ENCODE measurements around the gene LRRC32. TPM values are rescaled to one million over a fixed set of nuclear protein-coding genes. Genes with fewer than 3 reads are reported as not detected.

Gene LRRC32
- total RNA-seq, 2 experiments from 2014 or later = 7.1 to 7.4 TPM

DNA sequence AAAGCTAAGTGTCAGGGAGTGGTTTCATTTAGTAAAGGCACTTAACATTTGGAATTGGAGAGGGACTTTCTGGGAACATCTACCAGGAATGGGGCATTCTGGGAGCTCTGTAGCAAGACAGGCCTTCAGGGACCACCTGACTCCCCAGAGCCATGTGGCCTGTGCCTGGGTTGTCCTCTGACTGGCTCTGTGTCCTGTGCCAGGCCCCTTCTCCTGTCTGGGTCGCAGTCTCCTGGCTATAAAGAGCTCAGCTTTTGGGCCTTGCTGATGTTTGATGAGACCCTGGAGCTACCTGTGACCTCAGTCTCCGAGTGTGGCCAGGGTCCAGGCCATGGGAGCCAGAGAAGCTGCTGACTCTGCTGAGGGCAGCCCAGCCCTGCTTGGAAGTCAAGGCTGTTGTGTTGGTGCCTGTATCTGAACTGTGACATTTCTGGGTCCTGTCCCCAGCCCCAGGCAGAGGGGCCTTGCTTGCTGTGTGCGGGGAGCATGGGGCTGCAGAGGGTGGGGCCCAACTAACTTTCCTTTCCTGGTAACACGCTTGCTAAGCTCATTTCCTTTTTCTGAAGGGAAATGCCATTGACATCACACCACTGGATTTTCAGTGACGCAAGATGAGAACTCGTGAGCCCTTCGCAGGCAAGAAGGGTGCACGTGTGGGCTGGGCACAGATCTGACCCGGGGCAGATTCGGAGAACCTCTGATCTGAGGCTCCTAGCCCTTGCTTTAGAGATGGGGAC lies 41.3 kb downstream of the LRRC32 start:
- Mint-ChIP-seq H3K9me3 (peaks cover 23% of the 10 kb centered on the region), H3K36me3 (ENCODE audit: low read depth) (peaks cover 25% of the 10 kb centered on the region), H3K27me3 (peaks cover 22% of the 10 kb centered on the region), H3K27ac (peak overlapping the region; percentile 81), H3K4me1 (peaks cover 61% of the 10 kb centered on the region), H3K4me3 (no peak overlapping the region)
- peak; percentile 50 for DNase-seq
- ChIA-PET POLR2A (interaction anchor here (1.0 to 1.1 kb wide), 2 partner anchors 44 to 62 kb away, joined by 3 read pairs; no protein-coding TSS in a partner anchor), CTCF (interaction anchor here (0.6 to 1.0 kb wide), 3 partner anchors 9 to 1825 kb away, joined by 3 read pairs; no protein-coding TSS in a partner anchor)

DNA sequence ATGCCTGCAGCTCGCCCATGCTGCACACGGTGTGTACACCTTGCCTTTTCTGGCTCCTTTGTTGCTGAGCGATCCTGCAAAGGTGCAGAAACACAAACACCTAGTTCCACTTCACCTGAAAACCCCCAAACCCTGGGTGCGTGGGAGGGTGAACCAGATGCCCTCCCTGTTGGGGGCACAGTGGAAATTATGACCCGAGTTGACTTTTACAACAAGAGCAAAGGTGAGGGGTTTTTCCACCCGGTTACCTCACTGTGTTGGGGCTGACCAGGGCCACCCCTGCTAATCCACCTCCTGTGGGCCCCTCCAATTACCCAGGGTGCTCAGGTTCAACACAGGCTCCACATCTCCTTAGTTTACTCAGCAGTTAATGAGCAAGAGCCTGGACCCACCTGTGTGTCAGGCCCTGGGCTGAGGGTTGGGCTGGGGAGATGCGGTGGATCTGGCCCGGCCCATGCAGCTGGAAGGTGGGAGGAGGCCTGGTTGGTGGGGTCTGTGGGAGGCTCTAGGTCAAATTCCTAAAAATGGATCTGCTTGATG lies 42.1 kb downstream of the LRRC32 start:
- ChIA-PET CTCF (no interaction called here), POLR2A (interaction anchor here (1.0 to 1.1 kb wide), 2 partner anchors 45 to 62 kb away, joined by 3 read pairs; no protein-coding TSS in a partner anchor)
- H3K36me3 Mint-ChIP-seq (ENCODE audit: low read depth) = peaks cover 25% of the 10 kb centered on the region
- H3K4me1 Mint-ChIP-seq = peaks cover 61% of the 10 kb centered on the region
- DNase-seq = no peak
- H3K4me3 Mint-ChIP-seq = no peak overlapping the region
- peaks cover 17% of the 10 kb centered on the region for H3K27me3 Mint-ChIP-seq
- peak overlapping the region; percentile 66 for H3K27ac Mint-ChIP-seq
- H3K9me3 Mint-ChIP-seq = peaks cover 25% of the 10 kb centered on the region

DNA sequence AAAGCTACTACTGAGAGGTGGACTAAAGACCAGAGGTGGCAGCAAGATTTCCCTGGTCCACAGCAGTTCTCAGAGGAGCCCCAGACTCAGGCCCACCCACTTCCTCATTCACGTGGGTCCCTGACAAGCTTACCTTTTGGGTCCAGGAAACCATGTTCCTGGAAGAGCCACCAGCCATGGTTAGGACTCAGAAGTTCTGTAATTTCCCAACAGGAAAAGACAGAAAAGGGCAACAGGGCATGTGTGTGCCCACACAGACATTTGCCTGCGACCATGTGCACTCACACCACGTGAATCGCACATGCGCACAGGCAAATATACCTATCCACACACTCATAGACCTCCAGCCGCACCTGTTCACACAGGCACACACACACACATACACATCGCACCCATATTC lies 42.9 kb downstream of the LRRC32 start:
- CTCF ChIA-PET = no interaction called here
- DNase-seq = peak; percentile 21
- POLR2A ChIA-PET = no interaction called here
- H3K27me3 Mint-ChIP-seq = peaks cover 20% of the 10 kb centered on the region
- H3K9me3 Mint-ChIP-seq = peaks cover 25% of the 10 kb centered on the region
- H3K4me3 Mint-ChIP-seq = no peak overlapping the region
- peak overlapping the region; percentile 46 for H3K27ac Mint-ChIP-seq
- peaks cover 59% of the 10 kb centered on the region for H3K4me1 Mint-ChIP-seq
- peaks cover 25% of the 10 kb centered on the region for H3K36me3 Mint-ChIP-seq (ENCODE audit: low read depth)

DNA sequence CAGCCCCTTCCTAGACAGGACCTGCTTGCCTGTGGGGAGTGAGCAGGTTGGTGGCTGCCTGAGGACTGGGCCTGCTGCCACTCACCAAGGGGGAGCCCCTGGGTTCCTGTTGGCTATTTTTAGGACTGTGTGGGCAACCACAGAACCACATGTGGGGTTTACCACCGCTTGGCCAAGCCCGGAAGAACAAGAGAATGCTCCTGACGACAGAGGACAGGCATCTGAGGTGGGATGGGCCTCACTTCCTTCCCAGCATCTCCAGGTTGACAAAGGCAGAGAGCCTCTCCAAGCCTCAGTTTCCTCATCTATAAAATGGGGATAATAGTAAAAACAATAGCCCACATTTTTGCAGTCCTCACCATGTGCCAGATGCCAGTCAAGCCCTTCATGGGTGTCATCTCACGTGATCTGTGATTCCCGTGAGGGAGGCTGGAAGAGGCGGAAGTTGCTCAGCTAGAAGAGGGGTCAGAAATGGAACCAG lies 43.6 kb downstream of the LRRC32 start:
- peaks cover 55% of the 10 kb centered on the region for H3K4me1 Mint-ChIP-seq
- H3K36me3 Mint-ChIP-seq (ENCODE audit: low read depth) = peaks cover 25% of the 10 kb centered on the region
- peaks cover 24% of the 10 kb centered on the region for H3K27me3 Mint-ChIP-seq
- H3K27ac Mint-ChIP-seq = peak overlapping the region; percentile 76
- peaks cover 25% of the 10 kb centered on the region for H3K9me3 Mint-ChIP-seq
- DNase-seq = peak; percentile 88
- ChIA-PET CTCF (no interaction called here), POLR2A (no interaction called here)
- peak overlapping the region; percentile 27 for H3K4me3 Mint-ChIP-seq

DNA sequence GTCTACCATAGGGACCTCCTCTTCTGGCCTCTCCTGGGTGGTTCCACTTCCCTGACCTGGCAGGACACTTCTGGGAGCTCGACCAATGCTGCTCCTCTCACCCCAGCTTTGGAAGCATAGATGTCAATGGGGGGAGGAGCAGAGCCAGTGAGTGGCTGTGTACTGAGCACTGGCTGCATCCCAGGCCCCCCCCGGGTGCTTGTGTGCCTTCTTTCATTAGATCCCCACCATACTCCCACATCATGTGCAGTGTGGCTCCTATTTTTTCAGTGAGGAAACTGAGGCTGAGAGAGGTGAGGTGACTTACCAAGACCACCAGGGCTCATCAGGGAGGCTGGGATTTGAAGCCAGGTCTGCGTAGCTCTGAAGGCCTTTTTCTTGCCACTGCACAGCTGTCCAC lies 44.3 kb downstream of the LRRC32 start:
- peak; percentile 16 for DNase-seq
- H3K4me3 Mint-ChIP-seq = no peak overlapping the region
- H3K27ac Mint-ChIP-seq = no peak overlapping the region
- H3K27me3 Mint-ChIP-seq = peaks cover 23% of the 10 kb centered on the region
- peaks cover 25% of the 10 kb centered on the region for H3K9me3 Mint-ChIP-seq
- H3K36me3 Mint-ChIP-seq (ENCODE audit: low read depth) = peaks cover 25% of the 10 kb centered on the region
- ChIA-PET POLR2A (no interaction called here), CTCF (no interaction called here)
- H3K4me1 Mint-ChIP-seq = peaks cover 53% of the 10 kb centered on the region

DNA sequence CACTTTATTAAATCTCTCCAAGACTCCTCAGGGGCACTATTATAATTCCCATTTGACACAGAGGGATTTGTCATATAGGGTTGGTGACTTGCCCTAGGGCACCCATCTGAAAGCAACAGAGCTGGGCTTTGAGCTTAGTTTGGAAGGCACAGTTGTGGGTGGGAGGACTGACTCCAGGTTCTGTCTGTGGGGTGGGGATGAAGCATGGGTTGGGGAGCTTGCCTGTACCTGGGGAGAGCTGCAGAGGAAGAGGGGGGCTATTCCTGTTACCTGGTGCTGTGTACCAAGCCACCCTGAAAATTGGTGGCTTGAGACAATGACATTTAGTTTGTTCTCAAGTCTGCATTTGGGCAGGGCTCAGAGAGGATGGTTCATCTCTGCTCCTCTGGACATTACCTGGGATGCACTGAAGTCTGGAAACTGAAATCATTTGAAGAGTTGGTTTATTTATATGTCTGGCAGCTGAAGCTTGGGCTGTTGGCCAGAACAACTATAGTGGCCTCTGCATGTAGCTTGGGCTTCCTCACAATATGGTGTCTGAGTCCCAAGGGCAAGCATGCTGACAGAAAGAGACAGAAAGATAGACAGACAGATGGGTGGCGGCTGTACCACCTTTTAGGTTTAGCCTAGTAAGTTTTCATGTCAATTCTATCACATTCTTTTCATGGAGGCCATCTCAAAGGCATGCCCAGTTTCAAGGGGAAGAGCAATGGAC lies 44.9 kb downstream of the LRRC32 start:
- H3K4me1 Mint-ChIP-seq = peaks cover 51% of the 10 kb centered on the region
- ChIA-PET POLR2A (no interaction called here), CTCF (no interaction called here)
- no peak overlapping the region for H3K27ac Mint-ChIP-seq
- H3K4me3 Mint-ChIP-seq = no peak overlapping the region
- H3K36me3 Mint-ChIP-seq (ENCODE audit: low read depth) = peaks cover 24% of the 10 kb centered on the region
- H3K27me3 Mint-ChIP-seq = peaks cover 25% of the 10 kb centered on the region
- DNase-seq = peak; percentile 9
- H3K9me3 Mint-ChIP-seq = peaks cover 25% of the 10 kb centered on the region

DNA sequence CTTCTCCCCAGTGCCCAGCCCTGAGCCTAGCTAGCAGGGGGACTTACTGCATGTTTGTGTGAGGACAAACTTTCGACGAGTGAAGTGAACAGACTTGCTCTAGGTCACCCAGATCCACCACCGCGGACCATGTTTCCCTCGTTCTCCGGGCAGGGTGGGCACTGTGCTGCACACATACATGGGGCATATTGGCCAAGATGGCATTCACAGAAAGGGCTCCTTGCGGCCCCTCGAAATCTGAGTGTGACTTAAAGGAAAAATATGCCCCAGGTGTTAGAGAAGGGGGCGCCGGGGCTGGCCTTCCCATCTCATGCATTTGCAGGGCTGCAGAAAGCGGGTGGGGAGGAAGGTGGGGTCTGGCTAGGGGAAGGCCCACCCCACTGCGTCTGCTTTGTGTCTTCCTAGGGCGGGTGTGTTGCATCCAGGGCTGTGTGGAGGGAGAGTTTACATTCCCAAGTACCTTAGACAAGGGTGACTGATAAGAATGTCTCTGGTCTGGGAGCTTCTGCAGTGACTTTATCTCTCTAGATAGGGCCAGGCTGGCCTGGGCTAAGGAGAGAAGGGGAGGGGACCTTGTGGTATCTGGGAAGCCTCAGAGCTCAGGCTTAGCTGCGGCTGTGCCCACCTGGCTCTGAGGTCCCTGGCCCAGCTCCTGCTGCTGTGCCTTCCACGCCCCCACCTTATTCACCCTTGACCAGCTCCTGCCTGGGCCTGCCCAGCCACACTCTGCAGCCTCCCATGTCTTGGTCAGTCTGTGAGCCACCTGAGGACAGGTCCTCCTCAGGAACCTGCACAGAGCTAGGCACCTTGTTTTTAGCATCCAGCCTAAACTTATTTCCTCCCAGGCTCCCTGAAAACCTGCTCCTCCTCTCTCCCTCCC lies 45.8 kb downstream of the LRRC32 start:
- ChIA-PET POLR2A (no interaction called here), CTCF (interaction anchor here (1.2 kb wide), 1 partner anchor 417 kb away, joined by 4 read pairs; no protein-coding TSS in a partner anchor)
- H3K36me3 Mint-ChIP-seq (ENCODE audit: low read depth) = peaks cover 20% of the 10 kb centered on the region
- H3K4me3 Mint-ChIP-seq = no peak overlapping the region
- H3K4me1 Mint-ChIP-seq = peaks cover 43% of the 10 kb centered on the region
- DNase-seq = peak; percentile 14
- peaks cover 22% of the 10 kb centered on the region for H3K27me3 Mint-ChIP-seq
- H3K27ac Mint-ChIP-seq = no peak overlapping the region
- peaks cover 20% of the 10 kb centered on the region for H3K9me3 Mint-ChIP-seq

DNA sequence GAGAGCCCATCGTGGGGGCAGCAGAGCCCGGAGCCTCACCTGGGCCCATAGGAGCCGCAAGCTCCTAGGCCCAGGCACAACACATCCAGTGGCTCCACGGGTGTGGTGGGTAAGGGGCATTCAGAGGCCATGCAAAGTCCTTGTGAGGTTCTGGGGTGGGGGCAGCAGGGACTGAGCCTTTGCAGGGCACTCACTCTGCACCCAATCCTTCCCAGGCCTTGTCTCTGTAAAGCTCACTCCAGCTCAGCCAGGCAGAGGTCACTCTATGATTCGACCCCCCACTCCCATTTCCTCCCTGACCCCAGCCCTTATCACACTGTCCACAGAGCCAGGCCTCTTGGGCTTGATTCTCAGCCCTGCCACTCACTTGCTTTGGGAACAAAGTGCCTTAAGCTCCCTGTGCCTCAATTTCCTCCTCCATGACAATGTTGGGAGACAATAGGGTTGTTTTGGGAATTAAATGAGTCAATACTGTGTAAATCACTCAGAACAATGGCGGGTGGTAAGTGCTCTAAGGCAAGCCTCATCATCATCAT lies 46.6 kb downstream of the LRRC32 start:
- Mint-ChIP-seq H3K9me3 (peaks cover 20% of the 10 kb centered on the region), H3K27ac (no peak overlapping the region), H3K27me3 (peaks cover 22% of the 10 kb centered on the region), H3K4me3 (no peak overlapping the region), H3K4me1 (peaks cover 35% of the 10 kb centered on the region), H3K36me3 (ENCODE audit: low read depth) (peaks cover 17% of the 10 kb centered on the region)
- DNase-seq = no peak
- ChIA-PET CTCF (interaction anchor here (1.2 kb wide), 1 partner anchor 417 kb away, joined by 4 read pairs; no protein-coding TSS in a partner anchor), POLR2A (no interaction called here)

DNA sequence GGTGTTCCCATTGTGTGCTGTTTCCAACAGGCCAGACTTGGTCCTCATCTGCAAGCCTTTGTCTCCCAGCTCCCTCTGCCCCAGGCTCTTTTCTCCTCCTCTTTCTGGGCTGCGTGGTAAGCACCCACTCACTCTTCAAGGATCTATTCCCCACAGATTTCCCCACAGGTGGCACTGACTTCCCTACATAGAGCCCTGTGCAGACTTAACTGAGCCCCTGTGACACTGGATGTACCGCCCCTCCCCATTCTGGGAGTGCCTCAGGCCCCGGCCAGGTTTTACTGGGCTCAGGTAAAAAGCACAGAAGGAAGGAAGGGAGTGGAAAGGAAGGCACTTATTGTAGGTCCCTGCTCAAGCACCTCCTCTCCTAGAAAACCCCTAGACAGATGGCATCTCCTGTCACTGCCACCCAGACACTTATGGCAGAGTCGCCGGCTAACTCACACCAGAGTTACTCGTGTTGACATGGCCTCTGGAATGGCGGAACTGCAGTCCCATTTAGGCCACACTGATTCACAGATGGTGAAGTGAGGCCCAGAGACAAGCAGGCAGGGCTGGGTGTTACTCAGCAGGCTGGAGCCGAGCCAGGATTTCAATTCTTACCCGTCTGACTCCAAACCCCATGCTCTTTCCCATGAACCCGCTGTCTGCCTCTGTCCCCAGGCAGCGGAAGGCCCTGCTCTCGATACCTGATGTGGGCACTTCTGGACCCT lies 47.2 kb downstream of the LRRC32 start:
- peak; percentile 11 for DNase-seq
- H3K4me1 Mint-ChIP-seq = peaks cover 28% of the 10 kb centered on the region
- H3K27ac Mint-ChIP-seq = no peak overlapping the region
- POLR2A ChIA-PET = interaction anchor here (1.2 kb wide), 1 partner anchor 12 kb away, joined by 3 read pairs; no protein-coding TSS in a partner anchor
- peaks cover 17% of the 10 kb centered on the region for H3K36me3 Mint-ChIP-seq (ENCODE audit: low read depth)
- no peak overlapping the region for H3K4me3 Mint-ChIP-seq
- H3K27me3 Mint-ChIP-seq = peaks cover 26% of the 10 kb centered on the region
- CTCF ChIA-PET = no interaction called here
- H3K9me3 Mint-ChIP-seq = peaks cover 20% of the 10 kb centered on the region

DNA sequence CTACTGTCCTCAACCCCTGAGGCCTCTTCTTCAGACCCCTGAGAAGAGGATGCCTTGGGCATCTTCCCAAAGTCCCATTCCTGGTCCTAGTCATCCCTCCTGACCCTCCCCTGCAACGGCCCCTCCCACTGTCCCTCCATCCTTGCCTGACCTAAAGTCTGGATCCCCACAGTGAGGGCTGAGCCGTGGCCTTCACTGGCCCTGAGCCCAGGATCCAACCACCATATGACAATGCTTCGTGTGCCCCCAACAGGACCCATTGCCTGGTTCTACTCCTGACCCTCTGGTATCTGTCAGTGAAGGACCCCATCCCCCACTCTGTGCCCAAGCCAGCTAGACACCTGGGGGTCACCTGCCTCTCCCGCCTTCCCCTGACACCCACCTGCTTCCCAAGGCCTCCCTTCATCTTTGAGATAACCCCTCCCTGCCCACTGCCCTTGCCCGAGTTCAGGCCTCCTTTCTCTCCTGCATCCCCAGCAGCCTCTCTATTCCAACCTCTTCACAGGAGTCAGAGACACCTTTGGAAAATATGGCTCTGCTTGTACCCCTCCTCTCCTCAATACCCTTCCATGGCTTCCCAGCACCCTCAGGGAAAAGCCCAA lies 48.0 kb downstream of the LRRC32 start:
- Mint-ChIP-seq H3K4me1 (peaks cover 21% of the 10 kb centered on the region), H3K27me3 (peaks cover 27% of the 10 kb centered on the region), H3K9me3 (peaks cover 17% of the 10 kb centered on the region), H3K36me3 (ENCODE audit: low read depth) (peaks cover 15% of the 10 kb centered on the region), H3K27ac (no peak overlapping the region), H3K4me3 (no peak overlapping the region)
- DNase-seq = peak; percentile 14
- ChIA-PET CTCF (no interaction called here), POLR2A (interaction anchor here (1.2 kb wide), 1 partner anchor 11 kb away, joined by 3 read pairs; no protein-coding TSS in a partner anchor)

DNA sequence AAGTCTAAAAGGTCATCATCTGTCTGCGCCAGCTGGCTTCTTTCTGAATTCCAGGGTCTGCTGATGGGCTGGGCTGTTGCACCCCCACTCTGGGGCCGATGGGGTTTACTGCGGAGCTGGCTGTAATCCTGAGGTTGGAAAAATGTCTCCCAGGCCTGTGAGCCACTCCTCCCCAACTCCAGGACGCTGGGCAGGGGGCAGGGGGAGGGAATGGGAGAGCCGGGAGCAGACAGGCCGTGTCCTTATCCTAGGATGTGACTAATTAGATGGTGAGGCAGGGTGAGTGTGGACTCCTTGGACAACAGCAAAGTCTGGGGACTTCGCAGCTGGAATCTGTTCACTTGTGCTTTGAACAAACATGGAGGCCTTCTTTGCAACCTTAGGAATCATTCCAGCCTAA lies 48.7 kb downstream of the LRRC32 start:
- ChIA-PET CTCF (no interaction called here), POLR2A (interaction anchor here (1.2 kb wide), 1 partner anchor 10 kb away, joined by 3 read pairs; no protein-coding TSS in a partner anchor)
- no peak overlapping the region for H3K4me3 Mint-ChIP-seq
- H3K4me1 Mint-ChIP-seq = peaks cover 14% of the 10 kb centered on the region
- H3K27me3 Mint-ChIP-seq = peaks cover 27% of the 10 kb centered on the region
- H3K36me3 Mint-ChIP-seq (ENCODE audit: low read depth) = peaks cover 13% of the 10 kb centered on the region
- no peak for DNase-seq
- no peak overlapping the region for H3K27ac Mint-ChIP-seq
- peaks cover 17% of the 10 kb centered on the region for H3K9me3 Mint-ChIP-seq
